Measurements from ENCODE around the gene ANXA5. TPM values are rescaled to one million over a fixed set of nuclear protein-coding genes. Genes with fewer than 3 reads are reported as not detected.

ANXA5 gene
- total RNA-seq, 2 experiments from 2014 or later = 50.8 to 55.9 TPM

DNA sequence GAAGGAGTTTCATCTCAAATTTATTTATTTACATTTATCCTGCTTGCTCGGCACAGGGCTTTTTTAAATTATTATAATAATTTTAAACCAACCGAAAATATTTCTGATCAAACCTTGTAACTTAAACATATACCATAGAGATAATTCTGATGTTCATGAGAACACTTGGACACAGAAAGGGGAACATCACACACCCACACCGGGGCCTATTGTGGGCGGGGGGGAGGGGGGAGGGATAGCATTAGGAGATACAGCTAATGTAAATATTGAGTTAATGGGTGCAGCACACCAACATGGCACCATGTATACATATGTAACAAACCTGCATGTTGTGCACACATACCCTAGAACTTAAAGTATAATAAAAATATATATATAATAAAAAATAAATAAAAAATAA, 2.9 kb downstream of the ANXA5 start:
- no peak for DNase-seq
- H3K27me3 ChIP-seq (ENCODE audit: control insufficient read depth in 1 of 2, insufficient read depth in 2 of 2, low read length in 2 of 2) = no peaks in the 10 kb centered on the region
- H3K9me3 ChIP-seq (ENCODE audit: control insufficient read depth in 1 of 2, insufficient read depth in 1 of 2, low read length in 2 of 2) = no peaks in the 10 kb centered on the region
- no peak overlapping the region for H3K4me3 ChIP-seq (ENCODE audit: low read length)
- H3K4me3 Mint-ChIP-seq = no peak overlapping the region
- TF ChIP-seq, protein P1, sequence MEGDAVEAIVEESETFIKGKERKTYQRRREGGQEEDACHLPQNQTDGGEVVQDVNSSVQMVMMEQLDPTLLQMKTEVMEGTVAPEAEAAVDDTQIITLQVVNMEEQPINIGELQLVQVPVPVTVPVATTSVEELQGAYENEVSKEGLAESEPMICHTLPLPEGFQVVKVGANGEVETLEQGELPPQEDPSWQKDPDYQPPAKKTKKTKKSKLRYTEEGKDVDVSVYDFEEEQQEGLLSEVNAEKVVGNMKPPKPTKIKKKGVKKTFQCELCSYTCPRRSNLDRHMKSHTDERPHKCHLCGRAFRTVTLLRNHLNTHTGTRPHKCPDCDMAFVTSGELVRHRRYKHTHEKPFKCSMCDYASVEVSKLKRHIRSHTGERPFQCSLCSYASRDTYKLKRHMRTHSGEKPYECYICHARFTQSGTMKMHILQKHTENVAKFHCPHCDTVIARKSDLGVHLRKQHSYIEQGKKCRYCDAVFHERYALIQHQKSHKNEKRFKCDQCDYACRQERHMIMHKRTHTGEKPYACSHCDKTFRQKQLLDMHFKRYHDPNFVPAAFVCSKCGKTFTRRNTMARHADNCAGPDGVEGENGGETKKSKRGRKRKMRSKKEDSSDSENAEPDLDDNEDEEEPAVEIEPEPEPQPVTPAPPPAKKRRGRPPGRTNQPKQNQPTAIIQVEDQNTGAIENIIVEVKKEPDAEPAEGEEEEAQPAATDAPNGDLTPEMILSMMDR (IDR thresholded peaks at IDR 0.05) = no peak
- POLR2A ChIA-PET = no interaction called here
- intact Hi-C loops (cut with DNase I, micrococcal nuclease) = no loop called here
- peaks cover 11% of the 10 kb centered on the region for H3K36me3 Mint-ChIP-seq (ENCODE audit: low read depth)
- H3K36me3 ChIP-seq (ENCODE audit: insufficient read depth, low read length) = no peaks in the 10 kb centered on the region
- peaks cover 19% of the 10 kb centered on the region for H3K4me1 ChIP-seq (ENCODE audit: insufficient read depth, low read length)
- H3K27ac ChIP-seq (ENCODE audit: low read depth in 1 of 2, low read length in 2 of 2) = no peak overlapping the region
- ATAC-seq (ENCODE audit: poor library complexity) = no peak
- no peaks in the 10 kb centered on the region for H3K27me3 Mint-ChIP-seq
- CTCF ChIA-PET = interaction anchor here (1.5 kb wide), 1 partner anchor 11 kb away, joined by 3 read pairs; no protein-coding TSS in a partner anchor
- no peak overlapping the region for H3K27ac Mint-ChIP-seq
- peaks cover 44% of the 10 kb centered on the region for H3K4me1 Mint-ChIP-seq (ENCODE audit: low read depth)
- H3K9me3 Mint-ChIP-seq = no peaks in the 10 kb centered on the region

DNA sequence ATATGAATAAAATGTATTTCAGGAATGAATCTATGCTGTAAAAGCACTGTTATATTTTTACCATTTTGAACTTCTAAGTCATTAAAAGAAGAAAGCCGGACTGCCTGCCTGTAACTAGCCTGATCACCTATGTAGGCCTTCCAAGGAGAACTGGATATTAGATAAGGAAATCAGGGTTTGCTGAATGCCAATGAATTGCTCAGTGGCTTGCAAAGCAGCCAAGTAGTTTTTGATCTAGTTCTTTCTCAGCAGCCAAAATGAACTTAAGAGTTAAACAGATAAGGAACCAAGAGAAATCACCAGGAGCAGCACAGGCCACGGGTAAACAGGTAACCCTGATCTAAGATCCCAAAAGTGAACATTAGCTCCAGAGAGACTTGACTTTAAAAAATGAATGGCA, 3.3 kb downstream of the ANXA5 start:
- peaks cover 11% of the 10 kb centered on the region for H3K36me3 Mint-ChIP-seq (ENCODE audit: low read depth)
- no peak for DNase-seq
- Histone ChIP-seq H3K27ac (ENCODE audit: low read depth in 1 of 2, low read length in 2 of 2) (no peak overlapping the region), H3K4me1 (ENCODE audit: insufficient read depth, low read length) (peaks cover 19% of the 10 kb centered on the region), H3K27me3 (ENCODE audit: control insufficient read depth in 1 of 2, insufficient read depth in 2 of 2, low read length in 2 of 2) (no peaks in the 10 kb centered on the region), H3K4me3 (ENCODE audit: low read length) (no peak overlapping the region), H3K9me3 (ENCODE audit: control insufficient read depth in 1 of 2, insufficient read depth in 1 of 2, low read length in 2 of 2) (no peaks in the 10 kb centered on the region), H3K36me3 (ENCODE audit: insufficient read depth, low read length) (no peaks in the 10 kb centered on the region)
- no peaks in the 10 kb centered on the region for H3K27me3 Mint-ChIP-seq
- H3K27ac Mint-ChIP-seq = no peak overlapping the region
- ChIA-PET CTCF (interaction anchor here (1.5 kb wide), 1 partner anchor 11 kb away, joined by 3 read pairs; no protein-coding TSS in a partner anchor), POLR2A (no interaction called here)
- no peaks in the 10 kb centered on the region for H3K9me3 Mint-ChIP-seq
- peak overlapping the region; percentile 21 for H3K4me3 Mint-ChIP-seq
- TF ChIP-seq, protein P1 (IDR thresholded peaks at IDR 0.05) = no peak
- H3K4me1 Mint-ChIP-seq (ENCODE audit: low read depth) = peaks cover 44% of the 10 kb centered on the region
- intact Hi-C loops (cut with DNase I, micrococcal nuclease) = no loop called here
- no peak for ATAC-seq (ENCODE audit: poor library complexity)

DNA sequence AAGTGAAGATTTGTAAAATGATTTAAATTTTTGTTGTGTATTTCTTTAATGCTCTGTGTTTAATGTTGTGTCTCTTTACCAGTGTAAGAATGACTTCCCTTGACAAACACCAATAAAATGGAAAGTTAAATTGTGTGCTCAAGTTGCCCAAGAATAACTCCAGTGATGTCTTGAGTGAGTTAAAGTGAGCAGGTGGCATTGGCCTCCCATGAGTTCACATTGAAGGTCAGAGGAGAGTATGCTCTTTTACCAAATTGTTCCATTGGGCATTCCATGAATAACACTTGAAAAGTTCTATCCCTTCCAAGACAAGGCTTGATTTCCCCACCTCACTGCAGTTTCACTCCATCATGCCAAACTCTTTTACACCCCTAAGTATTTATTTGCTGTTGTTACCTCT, 4.5 kb downstream of the ANXA5 start:
- Histone ChIP-seq H3K4me1 (ENCODE audit: insufficient read depth, low read length) (peaks cover 13% of the 10 kb centered on the region), H3K27ac (ENCODE audit: low read depth in 1 of 2, low read length in 2 of 2) (no peak overlapping the region), H3K36me3 (ENCODE audit: insufficient read depth, low read length) (no peaks in the 10 kb centered on the region), H3K27me3 (ENCODE audit: control insufficient read depth in 1 of 2, insufficient read depth in 2 of 2, low read length in 2 of 2) (no peaks in the 10 kb centered on the region), H3K9me3 (ENCODE audit: control insufficient read depth in 1 of 2, insufficient read depth in 1 of 2, low read length in 2 of 2) (no peaks in the 10 kb centered on the region), H3K4me3 (ENCODE audit: low read length) (no peak overlapping the region)
- DNase-seq (no peak), ATAC-seq (ENCODE audit: poor library complexity) (no peak)
- TF ChIP-seq, protein P1 (IDR thresholded peaks at IDR 0.05) = no peak
- peaks cover 11% of the 10 kb centered on the region for H3K36me3 Mint-ChIP-seq (ENCODE audit: low read depth)
- POLR2A ChIA-PET = no interaction called here
- intact Hi-C loops (cut with DNase I, micrococcal nuclease) = no loop called here
- peaks cover 34% of the 10 kb centered on the region for H3K4me1 Mint-ChIP-seq (ENCODE audit: low read depth)
- H3K4me3 Mint-ChIP-seq = no peak overlapping the region
- no peaks in the 10 kb centered on the region for H3K9me3 Mint-ChIP-seq
- no peaks in the 10 kb centered on the region for H3K27me3 Mint-ChIP-seq
- CTCF ChIA-PET = no interaction called here
- no peak overlapping the region for H3K27ac Mint-ChIP-seq

Data from CD4-positive, alpha-beta T cell (primary cell).